GM23338 (cell line): Measurements from ENCODE around the gene SH3RF3. TPM values are rescaled to one million over a fixed set of nuclear protein-coding genes. Genes with fewer than 3 reads are reported as not detected.

Source experiments
- CREB1 ChIP-seq: fragments of 250-450 bp; sonication (Bioruptor Pico); IDR thresholded peaks from 2 replicates; pipeline ENCODE4 v1.5.0; 2020; ENCODE audit warnings: low read depth, mild to moderate bottlenecking, moderate library complexity
- EZH2phosphoT487 ChIP-seq: fragments of 200-600 bp; sonication (generic); IDR thresholded peaks from one replicate; pipeline ENCODE4 v1.8.1; 2018; ENCODE audit warnings: antibody characterized with exemption; ENCODE audit not compliant: unreplicated experiment
- JUNB ChIP-seq: IDR thresholded peaks from one replicate; pipeline ENCODE4 v1.6.1; 2016; ENCODE audit warnings: antibody characterized with exemption; ENCODE audit not compliant: unreplicated experiment
- NANOG ChIP-seq: IDR thresholded peaks from 2 replicates; pipeline ENCODE4 v1.6.1; 2016; ENCODE audit warnings: antibody characterized with exemption, borderline replicate concordance
- POLR2AphosphoS5 ChIP-seq: IDR thresholded peaks from 2 replicates; pipeline ENCODE4 v1.6.1; 2016; ENCODE audit warnings: antibody characterized with exemption, low read depth
- polyA plus RNA-seq: library from polyadenylated mRNA; unstranded; fragments of >200 nt; fragmentation: Nextera tagmentation; extraction: Ambion mirVana; gene quantifications from 2 replicates; pipeline ENCODE4 v1.2.1, GENCODE V29; 2016
- total RNA-seq: library from RNA; depleted of rRNA; stranded (reverse); fragments of >200 nt; shearing (Covaris generic); gene quantifications from 2 replicates; pipeline ENCODE4 v1.2.3, GENCODE V29; 2014
- TF ChIP-seq, protein P1 (sequence below): IDR thresholded peaks from one replicate; pipeline ENCODE4 v1.6.1; 2018; ENCODE audit warnings: antibody characterized with exemption; ENCODE audit not compliant: unreplicated experiment
- TF ChIP-seq, protein P2 (sequence below): fragments of 250-450 bp; sonication (Bioruptor Pico); IDR thresholded peaks from 2 replicates; pipeline ENCODE4 v1.5.0; 2020; ENCODE audit warnings: mild to moderate bottlenecking, moderate library complexity

SH3RF3 gene
- total and polyA plus RNA-seq, 2 experiments from 2014 or later = 0.11 to 0.63 TPM

DNA sequence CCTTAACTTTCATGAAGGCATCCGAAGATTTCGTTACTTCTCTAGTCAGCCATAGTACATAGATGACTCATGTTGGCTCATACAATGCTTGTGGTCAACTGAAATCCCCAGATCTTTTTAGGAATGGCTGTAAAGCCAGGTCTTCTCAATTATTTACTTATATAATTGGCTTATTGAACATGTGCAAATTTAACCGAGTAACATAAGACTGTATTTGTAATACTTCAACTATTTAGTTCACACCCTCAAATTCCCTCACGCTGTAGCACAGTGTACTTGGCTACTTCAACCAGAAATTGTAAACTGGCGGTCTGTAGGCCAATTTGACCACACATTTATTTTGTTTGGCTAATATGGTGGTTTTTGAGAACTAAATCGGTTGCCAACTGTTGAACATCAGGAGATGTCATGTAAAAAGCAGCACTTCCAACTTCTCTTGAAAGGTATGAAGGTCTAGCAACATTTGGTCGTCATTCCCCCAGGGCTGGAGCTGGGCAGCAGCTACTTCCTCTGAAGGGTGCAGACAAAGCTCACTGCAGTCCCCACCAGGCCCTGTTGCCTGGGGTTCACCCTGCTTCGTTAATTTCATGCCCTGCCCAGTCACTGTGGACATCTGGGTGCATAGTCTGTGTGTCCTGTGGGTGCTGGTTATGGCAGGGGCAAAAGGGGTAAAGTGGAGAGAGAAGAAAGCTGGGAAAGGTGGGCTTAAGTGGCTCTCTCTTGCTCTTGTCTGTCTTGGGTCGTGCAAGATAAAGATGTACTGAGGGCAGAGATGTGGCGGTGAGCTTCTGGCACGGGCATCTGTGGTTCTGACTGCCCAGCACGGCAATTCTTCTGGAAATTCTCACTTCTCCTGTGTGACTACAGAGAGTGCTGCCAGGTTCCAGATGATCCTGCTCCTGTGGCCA is 3.2 kb upstream of the SH3RF3 start (continued):
- TF ChIP-seq, protein P1, sequence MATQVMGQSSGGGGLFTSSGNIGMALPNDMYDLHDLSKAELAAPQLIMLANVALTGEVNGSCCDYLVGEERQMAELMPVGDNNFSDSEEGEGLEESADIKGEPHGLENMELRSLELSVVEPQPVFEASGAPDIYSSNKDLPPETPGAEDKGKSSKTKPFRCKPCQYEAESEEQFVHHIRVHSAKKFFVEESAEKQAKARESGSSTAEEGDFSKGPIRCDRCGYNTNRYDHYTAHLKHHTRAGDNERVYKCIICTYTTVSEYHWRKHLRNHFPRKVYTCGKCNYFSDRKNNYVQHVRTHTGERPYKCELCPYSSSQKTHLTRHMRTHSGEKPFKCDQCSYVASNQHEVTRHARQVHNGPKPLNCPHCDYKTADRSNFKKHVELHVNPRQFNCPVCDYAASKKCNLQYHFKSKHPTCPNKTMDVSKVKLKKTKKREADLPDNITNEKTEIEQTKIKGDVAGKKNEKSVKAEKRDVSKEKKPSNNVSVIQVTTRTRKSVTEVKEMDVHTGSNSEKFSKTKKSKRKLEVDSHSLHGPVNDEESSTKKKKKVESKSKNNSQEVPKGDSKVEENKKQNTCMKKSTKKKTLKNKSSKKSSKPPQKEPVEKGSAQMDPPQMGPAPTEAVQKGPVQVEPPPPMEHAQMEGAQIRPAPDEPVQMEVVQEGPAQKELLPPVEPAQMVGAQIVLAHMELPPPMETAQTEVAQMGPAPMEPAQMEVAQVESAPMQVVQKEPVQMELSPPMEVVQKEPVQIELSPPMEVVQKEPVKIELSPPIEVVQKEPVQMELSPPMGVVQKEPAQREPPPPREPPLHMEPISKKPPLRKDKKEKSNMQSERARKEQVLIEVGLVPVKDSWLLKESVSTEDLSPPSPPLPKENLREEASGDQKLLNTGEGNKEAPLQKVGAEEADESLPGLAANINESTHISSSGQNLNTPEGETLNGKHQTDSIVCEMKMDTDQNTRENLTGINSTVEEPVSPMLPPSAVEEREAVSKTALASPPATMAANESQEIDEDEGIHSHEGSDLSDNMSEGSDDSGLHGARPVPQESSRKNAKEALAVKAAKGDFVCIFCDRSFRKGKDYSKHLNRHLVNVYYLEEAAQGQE = no peak
- TF ChIP-seq, protein P2, sequence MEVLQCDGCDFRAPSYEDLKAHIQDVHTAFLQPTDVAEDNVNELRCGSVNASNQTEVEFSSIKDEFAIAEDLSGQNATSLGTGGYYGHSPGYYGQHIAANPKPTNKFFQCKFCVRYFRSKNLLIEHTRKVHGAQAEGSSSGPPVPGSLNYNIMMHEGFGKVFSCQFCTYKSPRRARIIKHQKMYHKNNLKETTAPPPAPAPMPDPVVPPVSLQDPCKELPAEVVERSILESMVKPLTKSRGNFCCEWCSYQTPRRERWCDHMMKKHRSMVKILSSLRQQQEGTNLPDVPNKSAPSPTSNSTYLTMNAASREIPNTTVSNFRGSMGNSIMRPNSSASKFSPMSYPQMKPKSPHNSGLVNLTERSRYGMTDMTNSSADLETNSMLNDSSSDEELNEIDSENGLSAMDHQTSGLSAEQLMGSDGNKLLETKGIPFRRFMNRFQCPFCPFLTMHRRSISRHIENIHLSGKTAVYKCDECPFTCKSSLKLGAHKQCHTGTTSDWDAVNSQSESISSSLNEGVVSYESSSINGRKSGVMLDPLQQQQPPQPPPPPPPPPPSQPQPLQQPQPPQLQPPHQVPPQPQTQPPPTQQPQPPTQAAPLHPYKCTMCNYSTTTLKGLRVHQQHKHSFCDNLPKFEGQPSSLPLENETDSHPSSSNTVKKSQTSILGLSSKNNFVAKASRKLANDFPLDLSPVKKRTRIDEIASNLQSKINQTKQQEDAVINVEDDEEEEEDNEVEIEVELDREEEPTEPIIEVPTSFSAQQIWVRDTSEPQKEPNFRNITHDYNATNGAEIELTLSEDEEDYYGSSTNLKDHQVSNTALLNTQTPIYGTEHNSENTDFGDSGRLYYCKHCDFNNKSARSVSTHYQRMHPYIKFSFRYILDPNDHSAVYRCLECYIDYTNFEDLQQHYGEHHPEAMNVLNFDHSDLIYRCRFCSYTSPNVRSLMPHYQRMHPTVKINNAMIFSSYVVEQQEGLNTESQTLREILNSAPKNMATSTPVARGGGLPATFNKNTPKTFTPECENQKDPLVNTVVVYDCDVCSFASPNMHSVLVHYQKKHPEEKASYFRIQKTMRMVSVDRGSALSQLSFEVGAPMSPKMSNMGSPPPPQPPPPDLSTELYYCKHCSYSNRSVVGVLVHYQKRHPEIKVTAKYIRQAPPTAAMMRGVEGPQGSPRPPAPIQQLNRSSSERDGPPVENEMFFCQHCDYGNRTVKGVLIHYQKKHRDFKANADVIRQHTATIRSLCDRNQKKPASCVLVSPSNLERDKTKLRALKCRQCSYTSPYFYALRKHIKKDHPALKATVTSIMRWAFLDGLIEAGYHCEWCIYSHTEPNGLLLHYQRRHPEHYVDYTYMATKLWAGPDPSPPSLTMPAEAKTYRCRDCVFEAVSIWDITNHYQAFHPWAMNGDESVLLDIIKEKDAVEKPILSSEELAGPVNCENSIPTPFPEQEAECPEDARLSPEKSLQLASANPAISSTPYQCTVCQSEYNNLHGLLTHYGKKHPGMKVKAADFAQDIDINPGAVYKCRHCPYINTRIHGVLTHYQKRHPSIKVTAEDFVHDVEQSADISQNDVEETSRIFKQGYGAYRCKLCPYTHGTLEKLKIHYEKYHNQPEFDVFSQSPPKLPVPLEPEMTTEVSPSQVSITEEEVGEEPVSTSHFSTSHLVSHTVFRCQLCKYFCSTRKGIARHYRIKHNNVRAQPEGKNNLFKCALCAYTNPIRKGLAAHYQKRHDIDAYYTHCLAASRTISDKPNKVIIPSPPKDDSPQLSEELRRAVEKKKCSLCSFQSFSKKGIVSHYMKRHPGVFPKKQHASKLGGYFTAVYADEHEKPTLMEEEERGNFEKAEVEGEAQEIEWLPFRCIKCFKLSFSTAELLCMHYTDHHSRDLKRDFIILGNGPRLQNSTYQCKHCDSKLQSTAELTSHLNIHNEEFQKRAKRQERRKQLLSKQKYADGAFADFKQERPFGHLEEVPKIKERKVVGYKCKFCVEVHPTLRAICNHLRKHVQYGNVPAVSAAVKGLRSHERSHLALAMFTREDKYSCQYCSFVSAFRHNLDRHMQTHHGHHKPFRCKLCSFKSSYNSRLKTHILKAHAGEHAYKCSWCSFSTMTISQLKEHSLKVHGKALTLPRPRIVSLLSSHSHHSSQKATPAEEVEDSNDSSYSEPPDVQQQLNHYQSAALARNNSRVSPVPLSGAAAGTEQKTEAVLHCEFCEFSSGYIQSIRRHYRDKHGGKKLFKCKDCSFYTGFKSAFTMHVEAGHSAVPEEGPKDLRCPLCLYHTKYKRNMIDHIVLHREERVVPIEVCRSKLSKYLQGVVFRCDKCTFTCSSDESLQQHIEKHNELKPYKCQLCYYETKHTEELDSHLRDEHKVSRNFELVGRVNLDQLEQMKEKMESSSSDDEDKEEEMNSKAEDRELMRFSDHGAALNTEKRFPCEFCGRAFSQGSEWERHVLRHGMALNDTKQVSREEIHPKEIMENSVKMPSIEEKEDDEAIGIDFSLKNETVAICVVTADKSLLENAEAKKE (CRISPR knock-in tag) = no peak
- TF ChIP-seq POLR2AphosphoS5 = no peak
- TF ChIP-seq EZH2phosphoT487 = no peak
- no peak for TF ChIP-seq CREB1 (CRISPR knock-in tag)
- TF ChIP-seq JUNB = no peak
- TF ChIP-seq NANOG = no peak
